Lung (tissue), 13 donors: ENCODE measurements around the gene ITGB8. TPM values are rescaled to one million over a fixed set of nuclear protein-coding genes. Genes with fewer than 3 reads are reported as not detected.
A peak's percentile ranks its signal among the peaks of the same experiment; 100 is the strongest.

Source experiments
- ATAC-seq: fragments of 200-7000 bp; cut with Tn5 transposase; one replicate; pipeline ENCODE4 v1.9.1; 2020; ENCODE audit warnings: moderate number of reproducible peaks; ENCODE audit not compliant: insufficient read depth, low FRiP score
- DNase-seq, 3 donors: peaks; one replicate each; pipeline ENCODE4 v3.0.0-alpha.2; 2013 to 2017
- H3K27ac ChIP-seq, 2 donors: one replicate each; pipeline ENCODE4 v1.5.1; 2013; ENCODE audit warnings: mild to moderate bottlenecking in 2 of 2, moderate library complexity in 2 of 2, control low read depth in 1 of 2, inconsistent platforms in 1 of 2, low read depth in 1 of 2, low read length in 1 of 2
- H3K27me3 ChIP-seq, 3 donors: one replicate each; pipeline ENCODE4 v1.5.1; 2013; ENCODE audit warnings: low read length in 2 of 3; ENCODE audit not compliant: control insufficient read depth in 3 of 3, insufficient read depth in 3 of 3
- H3K36me3 ChIP-seq, 4 donors: one replicate each; pipeline ENCODE4 v1.5.1; 2013; ENCODE audit warnings: low read length in 4 of 4, mild to moderate bottlenecking in 1 of 4, moderate library complexity in 1 of 4; ENCODE audit not compliant: control insufficient read depth in 4 of 4, insufficient read depth in 4 of 4
- H3K4me1 ChIP-seq, 5 donors: one replicate each; pipeline ENCODE4 v1.5.1; 2013; ENCODE audit warnings: low read length in 5 of 5, mild to moderate bottlenecking in 2 of 5, moderate library complexity in 1 of 5; ENCODE audit not compliant: control insufficient read depth in 5 of 5, insufficient read depth in 5 of 5
- H3K4me3 ChIP-seq: one replicate; pipeline ENCODE4 v1.5.1; 2013; ENCODE audit warnings: mild to moderate bottlenecking, control low read depth, moderate library complexity
- H3K9ac ChIP-seq, 2 donors: one replicate each; pipeline ENCODE4 v1.5.1; 2013; ENCODE audit warnings: low read length in 2 of 2, control low read depth in 1 of 2; ENCODE audit not compliant: insufficient read depth in 1 of 2
- H3K9me3 ChIP-seq, 4 donors: one replicate each; pipeline ENCODE4 v1.5.1; 2013; ENCODE audit warnings: low read length in 3 of 4, mild to moderate bottlenecking in 1 of 4, moderate library complexity in 1 of 4; ENCODE audit not compliant: control insufficient read depth in 4 of 4, insufficient read depth in 3 of 4
- WGBS, 2 donors: extraction: QIAGEN DNeasy Blood & Tissue Kit; methylation state at CpG; one replicate each; pipeline ENCODE4 v1.1.7; 2013; 5-methylcytosine and 5-hydroxymethylcytosine counted together
- polyA plus RNA-seq, 2 donors: library from polyadenylated mRNA; stranded (reverse); fragments of 200-250 nt; gene quantifications; one replicate each; pipeline ENCODE4 v1.2.1, GENCODE V29; 2013
- small RNA-seq: library from RNA; depleted of rRNA; stranded (forward); fragments of <200 nt; gene quantifications from one replicate; pipeline ENCODE3, GENCODE V24; 2014; ENCODE audit warnings: low replicate concordance
- total RNA-seq, 2 donors: library from RNA; depleted of rRNA in 1 of 2; stranded (reverse); fragments of >200 nt in 1 of 2; gene quantifications; one replicate each; pipeline ENCODE4 v1.2.1, GENCODE V29; 2014 to 2021
- TF ChIP-seq, protein P1 (sequence below): IDR thresholded peaks from 2 replicates; pipeline ENCODE4 v1.5.1; 2012; ENCODE audit warnings: mild to moderate bottlenecking; ENCODE audit errors: control extremely low read depth, extremely low read depth
- donor health status: control.
- donor health status: control.
- donor health status: Bipolar disorder and iron deficiency.
- donor health status: healthy.
- donor health status: DM: yes; HTN: yes; CAD: no.

The ITGB8 gene
- total and polyA plus RNA-seq, 4 donors = 1.5 to 29.7 (median 15.2) TPM

GRCh38 chr7:20459419-20459818, 128.7 kb downstream of the ITGB8 start:
- TF ChIP-seq, protein P1, sequence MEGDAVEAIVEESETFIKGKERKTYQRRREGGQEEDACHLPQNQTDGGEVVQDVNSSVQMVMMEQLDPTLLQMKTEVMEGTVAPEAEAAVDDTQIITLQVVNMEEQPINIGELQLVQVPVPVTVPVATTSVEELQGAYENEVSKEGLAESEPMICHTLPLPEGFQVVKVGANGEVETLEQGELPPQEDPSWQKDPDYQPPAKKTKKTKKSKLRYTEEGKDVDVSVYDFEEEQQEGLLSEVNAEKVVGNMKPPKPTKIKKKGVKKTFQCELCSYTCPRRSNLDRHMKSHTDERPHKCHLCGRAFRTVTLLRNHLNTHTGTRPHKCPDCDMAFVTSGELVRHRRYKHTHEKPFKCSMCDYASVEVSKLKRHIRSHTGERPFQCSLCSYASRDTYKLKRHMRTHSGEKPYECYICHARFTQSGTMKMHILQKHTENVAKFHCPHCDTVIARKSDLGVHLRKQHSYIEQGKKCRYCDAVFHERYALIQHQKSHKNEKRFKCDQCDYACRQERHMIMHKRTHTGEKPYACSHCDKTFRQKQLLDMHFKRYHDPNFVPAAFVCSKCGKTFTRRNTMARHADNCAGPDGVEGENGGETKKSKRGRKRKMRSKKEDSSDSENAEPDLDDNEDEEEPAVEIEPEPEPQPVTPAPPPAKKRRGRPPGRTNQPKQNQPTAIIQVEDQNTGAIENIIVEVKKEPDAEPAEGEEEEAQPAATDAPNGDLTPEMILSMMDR = no peak
- no peak overlapping the region for H3K9ac ChIP-seq
- no peaks in the 10 kb centered on the region for H3K27me3 ChIP-seq
- peaks cover 0 to 7% (median 5%) of the 10 kb centered on the region in 5 donors for H3K4me1 ChIP-seq
- no peaks in the 10 kb centered on the region for H3K36me3 ChIP-seq
- no peak overlapping the region for H3K4me3 ChIP-seq
- H3K9me3 ChIP-seq = no peaks in the 10 kb centered on the region
- WGBS, 2 donors = 77 to 88% methylated on average over 4 of the region's 4 CpGs
- no peak for ATAC-seq
- H3K27ac ChIP-seq = no peak overlapping the region
- peak; percentile 33 to 71 (median 63) for DNase-seq

GRCh38 chr7:20464891-20465290, 134.2 kb downstream of the ITGB8 start:
- Histone ChIP-seq H3K9me3 (no peaks in the 10 kb centered on the region), H3K36me3 (no peaks in the 10 kb centered on the region), H3K4me1 (peaks cover 0 to 2% (median under 1%) of the 10 kb centered on the region in 5 donors), H3K9ac (no peak overlapping the region), H3K27ac (no peak overlapping the region), H3K27me3 (no peaks in the 10 kb centered on the region), H3K4me3 (no peak overlapping the region)
- ATAC-seq (no peak), DNase-seq (no peak)
- TF ChIP-seq, protein P1 = no peak
- WGBS, 2 donors = 79 to 92% methylated on average over 1 of the region's 1 CpG

Small RNA genes within 50 kb of the gene (small RNA-seq; reads per million reads assigned to genes)
- gene RF00275 = not detected

Other genes starting within 250 kb of the ITGB8 start
- gene MACC1, start 113.5 kb upstream of the ITGB8 start, total RNA-seq = 10 to 100 TPM; 25.0 to 45.2 TPM
- 1 to 10 TPM; 2.8 to 4.4 TPM for gene MACC1, start 113.5 kb upstream of the ITGB8 start, polyA plus RNA-seq